Endothelial cell of umbilical vein (primary cell): Measurements from ENCODE around the gene GARIN5B. TPM values are rescaled to one million over a fixed set of nuclear protein-coding genes. Genes with fewer than 3 reads are reported as not detected.

Experiments used
- BruUV-seq: library from RNA; stranded (reverse); fragments of 400-500 nt; replicated peaks from 2 replicates; lab custom pipeline; 2021; lab: Mats Ljungman, UMichigan
- CTCF ChIA-PET: fragments of 300-600, 350-600 bp; sonication (Branson Sonifier 250); formaldehyde crosslinking; loops from one replicate; lab custom pipeline; 2021; ENCODE audit warnings: antibody characterized with exemption, inconsistent platforms; lab: Charles Lee
- POLR2A ChIA-PET: fragments of 300-600, 350-600 bp; sonication (Branson Sonifier 250); formaldehyde crosslinking; loops from one replicate; lab custom pipeline; 2021; ENCODE audit warnings: antibody characterized with exemption, inconsistent platforms; lab: Charles Lee
- DNase-seq: peaks from one replicate; pipeline ENCODE4 v3.0.0-alpha.2; 2011; ENCODE audit warnings: low read depth, low spot score
- FAIRE-seq: peaks from 2 replicates; lab custom pipeline; 2011; peaks lifted over from hg19 to GRCh38; lab: Jason Lieb, UNC
- H2AFZ ChIP-seq: 2 replicates; pipeline ENCODE4 v1.6.0; 2012; ENCODE audit warnings: low read depth, low read length, control low read depth, inconsistent platforms
- H3K27ac ChIP-seq: 2 replicates; pipeline ENCODE4 v1.5.1; 2011; ENCODE audit warnings: low read depth, mild to moderate bottlenecking, control low read depth, low read length, moderate library complexity; ENCODE audit not compliant: insufficient read depth
- H3K27me3 ChIP-seq, 2 experiments: 2 replicates each; pipeline versions ENCODE4 v1.6.0 to v1.6.1; 2011; ENCODE audit warnings: low read length in 2 of 2, mixed read lengths in 1 of 2; ENCODE audit not compliant: control insufficient read depth in 2 of 2, insufficient read depth in 2 of 2
- H3K36me3 ChIP-seq, 2 experiments: 2 replicates in 1 of 2; 3 replicates in 1 of 2; pipeline ENCODE4 v1.5.1; 2011; ENCODE audit warnings: low read length in 2 of 2, mild to moderate bottlenecking in 1 of 2, moderate library complexity in 1 of 2; ENCODE audit not compliant: control insufficient read depth in 2 of 2, insufficient read depth in 2 of 2; ENCODE audit errors: extremely low read depth in 1 of 2
- H3K4me1 ChIP-seq: 3 replicates; pipeline ENCODE4 v1.5.1; 2011; ENCODE audit warnings: mild to moderate bottlenecking, low read length; ENCODE audit not compliant: control insufficient read depth, insufficient read depth; ENCODE audit errors: extremely low read depth
- H3K4me2 ChIP-seq: 2 replicates; pipeline ENCODE4 v1.6.1; 2011; ENCODE audit warnings: low read length, control low read depth, mixed read lengths; ENCODE audit not compliant: insufficient read depth
- H3K4me3 ChIP-seq, 3 experiments: fragments of 200-600 bp in 1 of 3; sonication (generic), shearing (Covaris generic) in 1 of 3; replicated peaks in 1 of 3; 2 replicates each; pipeline ENCODE4 v1.5.1; 2011 to 2016; ENCODE audit warnings: control low read depth in 3 of 3, low read length in 3 of 3, mild to moderate bottlenecking in 2 of 3, inconsistent platforms in 1 of 3, low read depth in 1 of 3, moderate library complexity in 1 of 3; ENCODE audit not compliant: insufficient read depth in 1 of 3
- H3K79me2 ChIP-seq: 2 replicates; pipeline ENCODE4 v1.6.0; 2012; ENCODE audit warnings: low read length, inconsistent platforms; ENCODE audit not compliant: control insufficient read depth, insufficient read depth
- H3K9ac ChIP-seq: replicated peaks from 2 replicates; pipeline ENCODE3; 2011; ENCODE audit warnings: low read length, control low read depth; ENCODE audit not compliant: insufficient read depth; ENCODE audit errors: extremely low read depth
- H3K9me1 ChIP-seq: replicated peaks from 3 replicates; pipeline ENCODE4 v1.6.0; 2011; ENCODE audit warnings: mild to moderate bottlenecking, low read length; ENCODE audit not compliant: control insufficient read depth, insufficient read depth; ENCODE audit errors: extremely low read depth
- H3K9me3 ChIP-seq: replicated peaks from 2 replicates; pipeline ENCODE4 v1.5.1; 2012; ENCODE audit warnings: low read length, inconsistent platforms; ENCODE audit not compliant: control insufficient read depth, insufficient read depth
- H4K20me1 ChIP-seq: replicated peaks from 2 replicates; pipeline ENCODE3; 2011; ENCODE audit warnings: mild to moderate bottlenecking, low read length; ENCODE audit not compliant: control insufficient read depth, insufficient read depth; ENCODE audit errors: extremely low read depth
- EZH2 ChIP-seq: IDR thresholded peaks from 2 replicates; pipeline ENCODE4 v1.6.1; 2012; ENCODE audit warnings: borderline replicate concordance, low read depth, mild to moderate bottlenecking, moderate library complexity, low read length, inconsistent platforms; ENCODE audit not compliant: severe bottlenecking
- JUN ChIP-seq: IDR thresholded peaks from 2 replicates; pipeline ENCODE4 v1.6.1; 2011; ENCODE audit warnings: borderline replicate concordance, low read depth; ENCODE audit not compliant: insufficient read length, insufficient read depth
- dilution Hi-C: fragments of 300-500 bp; cut with MboI; formaldehyde crosslinking; loops from one replicate; pipeline ENCODE4 v1.15.0; 2019; ENCODE audit warnings: low sequenced_read_pairs; ENCODE audit not compliant: extremely low pct_ligation_motif_present
- intact Hi-C: fragments of 100-400 bp; cut with micrococcal nuclease; formaldehyde crosslinking; loops from one replicate; pipeline ENCODE4 v1.10.0; 2022
- polyA plus RNA-seq, 4 experiments: library from polyadenylated mRNA; depleted of rRNA in 3 of 4; stranded (reverse) in 3 of 4; unstranded in 1 of 4; fragments of >200 nt; gene quantifications; 2 replicates each; pipeline versions ENCODE4 v1.2.1 to v1.2.3, GENCODE V29; 2011 to 2012; ENCODE audit warnings: missing spikeins in 1 of 4
- total RNA-seq: library from RNA; stranded (reverse); gene quantifications from 2 replicates; pipeline ENCODE4 v1.2.3, GENCODE V29; 2021
- TF ChIP-seq, protein P1 (sequence below), 2 donors: IDR thresholded peaks; 1 replicate in 1 of 2; 2 replicates in 1 of 2; pipeline ENCODE4 v1.5.1; 2011; ENCODE audit warnings: low read length in 2 of 2, mild to moderate bottlenecking in 2 of 2, moderate library complexity in 2 of 2, control low read depth in 1 of 2, inconsistent platforms in 1 of 2, low read depth in 1 of 2; ENCODE audit not compliant: insufficient read depth in 1 of 2; ENCODE audit errors: extremely low read depth in 1 of 2

GARIN5B gene
- total and polyA plus RNA-seq, 2 donors (not counting 3 experiments of a cell fraction or from before 2014, with no cell fraction given) = not detected

DNA sequence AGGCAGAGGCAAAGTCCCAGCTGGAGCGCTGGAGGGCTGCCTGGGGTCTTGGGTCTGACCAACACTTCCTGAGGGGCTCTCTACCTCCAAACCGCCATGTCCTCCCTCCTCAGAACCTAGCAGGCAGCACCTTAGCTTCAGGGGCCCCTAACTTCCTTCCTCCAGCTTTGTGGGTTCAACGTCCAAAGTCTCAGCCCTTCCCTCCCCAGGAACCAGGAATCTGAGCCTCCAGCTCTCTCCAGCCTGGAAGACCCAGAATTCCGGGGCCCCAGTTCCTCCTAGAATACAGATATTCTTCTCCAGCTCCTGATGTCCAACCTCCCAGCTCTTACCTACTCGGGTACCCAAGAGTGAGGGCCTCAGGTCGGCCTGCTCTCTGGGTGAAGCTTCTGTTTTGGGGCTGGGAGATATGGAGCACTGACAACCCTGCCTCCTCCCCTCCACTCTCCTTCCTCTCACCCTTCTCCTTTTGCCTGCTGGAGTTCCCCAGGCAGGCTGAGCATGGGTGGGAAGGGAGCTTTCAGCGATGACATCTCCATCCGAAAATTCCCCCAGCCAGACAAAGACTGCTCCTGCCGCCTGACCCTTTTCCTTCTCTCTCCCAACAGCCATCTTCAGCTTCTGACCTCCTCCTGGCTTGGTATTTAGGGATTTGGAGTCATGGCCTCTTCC lies 41.5 kb downstream of the GARIN5B start:
- BruUV-seq = no TSS peak
- no peak for FAIRE-seq

More for the DNA sequence above, 41.5 kb downstream of the GARIN5B start:
- no peak overlapping the region for H3K4me2 ChIP-seq
- CTCF ChIA-PET = interaction anchor here (1.9 to 3.0 kb wide), 4 partner anchors 11 to 97 kb away, joined by 5 to 17 read pairs (median 8); partner anchors contain the start of gene KMT5C
- no peak overlapping the region for H3K9ac ChIP-seq
- TF ChIP-seq EZH2 (no peak), JUN (no peak)
- TF ChIP-seq, protein P1, sequence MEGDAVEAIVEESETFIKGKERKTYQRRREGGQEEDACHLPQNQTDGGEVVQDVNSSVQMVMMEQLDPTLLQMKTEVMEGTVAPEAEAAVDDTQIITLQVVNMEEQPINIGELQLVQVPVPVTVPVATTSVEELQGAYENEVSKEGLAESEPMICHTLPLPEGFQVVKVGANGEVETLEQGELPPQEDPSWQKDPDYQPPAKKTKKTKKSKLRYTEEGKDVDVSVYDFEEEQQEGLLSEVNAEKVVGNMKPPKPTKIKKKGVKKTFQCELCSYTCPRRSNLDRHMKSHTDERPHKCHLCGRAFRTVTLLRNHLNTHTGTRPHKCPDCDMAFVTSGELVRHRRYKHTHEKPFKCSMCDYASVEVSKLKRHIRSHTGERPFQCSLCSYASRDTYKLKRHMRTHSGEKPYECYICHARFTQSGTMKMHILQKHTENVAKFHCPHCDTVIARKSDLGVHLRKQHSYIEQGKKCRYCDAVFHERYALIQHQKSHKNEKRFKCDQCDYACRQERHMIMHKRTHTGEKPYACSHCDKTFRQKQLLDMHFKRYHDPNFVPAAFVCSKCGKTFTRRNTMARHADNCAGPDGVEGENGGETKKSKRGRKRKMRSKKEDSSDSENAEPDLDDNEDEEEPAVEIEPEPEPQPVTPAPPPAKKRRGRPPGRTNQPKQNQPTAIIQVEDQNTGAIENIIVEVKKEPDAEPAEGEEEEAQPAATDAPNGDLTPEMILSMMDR (IDR thresholded peaks at IDR 0.05; ENCODE audit: extremely low read depth in 1 of 2, insufficient read depth in 1 of 2, low read depth in 1 of 2, low read length in 2 of 2) = no peak
- no peak for DNase-seq
- intact Hi-C loops = no loop called here
- H3K36me3 ChIP-seq = no peaks in the 10 kb centered on the region
- H3K79me2 ChIP-seq = no peaks in the 10 kb centered on the region
- no peaks in the 10 kb centered on the region for H4K20me1 ChIP-seq
- no peak overlapping the region for H2AFZ ChIP-seq
- H3K4me3 ChIP-seq = no peak overlapping the region
- POLR2A ChIA-PET = interaction anchor here (0.6 kb wide), 1 partner anchor 62 kb away, joined by 7 read pairs; no protein-coding TSS in a partner anchor
- dilution Hi-C loops = no loop called here
- H3K27me3 ChIP-seq = peaks cover 0 to 2% of the 10 kb centered on the region in 2 experiments
- no peaks in the 10 kb centered on the region for H3K9me1 ChIP-seq
- H3K9me3 ChIP-seq = no peaks in the 10 kb centered on the region
- H3K4me1 ChIP-seq = no peaks in the 10 kb centered on the region
- H3K27ac ChIP-seq = no peak overlapping the region
